ENCODE results near the gene DUSP7. TPM values are rescaled to one million over a fixed set of nuclear protein-coding genes. Genes with fewer than 3 reads are reported as not detected.

DUSP7 gene
- total and polyA plus RNA-seq, 2 donors from 2014 or later: 10.1 to 19.8 TPM

GRCh38 chr3:52052831-52053306, 3.5 kb downstream of the DUSP7 start:
- peaks cover 0 to 21% (median 8%) of the 10 kb centered on the region in 3 donors for H3K36me3 ChIP-seq (ENCODE audit: control insufficient read depth in 2 of 3, insufficient read depth in 3 of 3, low read length in 3 of 3)
- FAIRE-seq (no peak), DNase-seq (peak; percentile 76 to 93 (median 85))
- peak overlapping the region in 2 of 3 donors; percentile 26 to 32 for H3K4me3 ChIP-seq (ENCODE audit: low read length in 3 of 3)
- no peaks in the 10 kb centered on the region for H3K9me3 ChIP-seq (ENCODE audit: control insufficient read depth in 2 of 3, insufficient read depth in 1 of 3, low read length in 3 of 3)
- no peaks in the 10 kb centered on the region for H3K27me3 ChIP-seq (ENCODE audit: control insufficient read depth, insufficient read depth, low read length)
- peak overlapping the region in 1 of 3 donors; percentile 62 for H3K9ac ChIP-seq (ENCODE audit: low read length in 3 of 3)
- peaks cover 0 to 46% (median 15%) of the 10 kb centered on the region in 3 donors for H3K4me1 ChIP-seq (ENCODE audit: control insufficient read depth in 2 of 3, insufficient read depth in 2 of 3, low read depth in 1 of 3, low read length in 3 of 3)
- intact Hi-C loops (cut with DNase I): no loop called here
- H3K27ac ChIP-seq (ENCODE audit: low read depth in 2 of 2, low read length in 2 of 2): peak overlapping the region; percentile 52 to 74
- TF ChIP-seq CTCF (IDR thresholded peaks at IDR 0.05; ENCODE audit: borderline replicate concordance, extremely low read depth, insufficient read depth): peak; percentile 36

GRCh38 chr3:52051444-52051843, 4.9 kb downstream of the DUSP7 start:
- FAIRE-seq: no peak
- H3K36me3 ChIP-seq (ENCODE audit: control insufficient read depth in 2 of 3, insufficient read depth in 3 of 3, low read length in 3 of 3): peaks cover 0 to 21% (median 8%) of the 10 kb centered on the region in 3 donors

GRCh38 chr3:52050571-52050970, 5.8 kb downstream of the DUSP7 start:
- Histone ChIP-seq H3K27ac (ENCODE audit: low read depth in 2 of 2, low read length in 2 of 2) (no peak overlapping the region), H3K4me1 (ENCODE audit: control insufficient read depth in 2 of 3, insufficient read depth in 2 of 3, low read depth in 1 of 3, low read length in 3 of 3) (peaks cover 0 to 44% (median 15%) of the 10 kb centered on the region in 3 donors), H3K9ac (ENCODE audit: low read length in 3 of 3) (no peak overlapping the region), H3K4me3 (ENCODE audit: low read length in 3 of 3) (no peak overlapping the region), H3K36me3 (ENCODE audit: control insufficient read depth in 2 of 3, insufficient read depth in 3 of 3, low read length in 3 of 3) (peaks cover 0 to 21% (median 8%) of the 10 kb centered on the region in 3 donors), H3K27me3 (ENCODE audit: control insufficient read depth, insufficient read depth, low read length) (no peaks in the 10 kb centered on the region), H3K9me3 (ENCODE audit: control insufficient read depth in 2 of 3, insufficient read depth in 1 of 3, low read length in 3 of 3) (no peaks in the 10 kb centered on the region)
- DNase-seq: no peak
- no peak for TF ChIP-seq CTCF (IDR thresholded peaks at IDR 0.05; ENCODE audit: borderline replicate concordance, extremely low read depth, insufficient read depth)
- intact Hi-C loops (cut with DNase I): no loop called here
- FAIRE-seq: no peak

More at GRCh38 chr3:52051444-52051843, 4.9 kb downstream of the DUSP7 start:
- DNase-seq: no peak
- intact Hi-C loops (cut with DNase I): no loop called here
- H3K27me3 ChIP-seq (ENCODE audit: control insufficient read depth, insufficient read depth, low read length): no peaks in the 10 kb centered on the region
- no peaks in the 10 kb centered on the region for H3K9me3 ChIP-seq (ENCODE audit: control insufficient read depth in 2 of 3, insufficient read depth in 1 of 3, low read length in 3 of 3)
- peak overlapping the region; percentile 43 to 74 for H3K27ac ChIP-seq (ENCODE audit: low read depth in 2 of 2, low read length in 2 of 2)
- no peak overlapping the region for H3K9ac ChIP-seq (ENCODE audit: low read length in 3 of 3)
- no peak overlapping the region for H3K4me3 ChIP-seq (ENCODE audit: low read length in 3 of 3)
- H3K4me1 ChIP-seq (ENCODE audit: control insufficient read depth in 2 of 3, insufficient read depth in 2 of 3, low read depth in 1 of 3, low read length in 3 of 3): peaks cover 0 to 43% (median 15%) of the 10 kb centered on the region in 3 donors
- TF ChIP-seq CTCF (IDR thresholded peaks at IDR 0.05; ENCODE audit: borderline replicate concordance, extremely low read depth, insufficient read depth): no peak
